ENCODE measurements around the gene TMEM61. TPM values are rescaled to one million over a fixed set of nuclear protein-coding genes. Genes with fewer than 3 reads are reported as not detected.
A peak's percentile ranks its signal among the peaks of the same experiment; 100 is the strongest.

Gene TMEM61
- total RNA-seq, 6 experiments from 2014 or later, result 0.20 to 0.31 TPM; not detected in 4

- no peaks in the 10 kb centered on the region for H3K27me3 ChIP-seq
- H3K9me3 ChIP-seq, result no peaks in the 10 kb centered on the region
- H3K27ac ChIP-seq, result no peak overlapping the region
- DNase-seq (no peak), ATAC-seq (no peak)
- intact Hi-C loops (cut with DNase I), result loop anchor here in 1 of 2 donors (10.0 kb wide), 1 partner anchor 486 kb away; no protein-coding TSS in a partner anchor
- H3K4me1 ChIP-seq, result peaks cover 0 to 7% (median 0%) of the 10 kb centered on the region in 4 donors
- TF ChIP-seq POLR2A (IDR thresholded peaks at IDR 0.05) (no peak), CTCF (IDR thresholded peaks at IDR 0.05) (no peak)
- 76% methylated on average over 6 of the region's 8 CpGs for WGBS (ENCODE audit: insufficient coverage, low coverage, low lambda C conversion rate, missing lambda C conversion rate)
- no peak overlapping the region for H3K4me3 ChIP-seq
- H3K36me3 ChIP-seq, result no peaks in the 10 kb centered on the region
These were observed 20.0 kb downstream of the TMEM61 start for GRCh38 chr1:55000110-55001085.

GRCh38 chr1:55001311-55001710, 20.9 kb downstream of the TMEM61 start:
- H3K36me3 ChIP-seq, result no peaks in the 10 kb centered on the region
- 90% methylated on average over 4 of the region's 4 CpGs for WGBS (ENCODE audit: insufficient coverage, low coverage, low lambda C conversion rate, missing lambda C conversion rate)
- H3K27me3 ChIP-seq, result no peaks in the 10 kb centered on the region
- ATAC-seq (no peak), DNase-seq (no peak)
- no peak overlapping the region for H3K27ac ChIP-seq
- H3K4me1 ChIP-seq, result peaks cover 0 to 7% (median 0%) of the 10 kb centered on the region in 4 donors
- intact Hi-C loops (cut with DNase I), result loop anchor here in 1 of 2 donors (10.0 kb wide), 1 partner anchor 487 kb away; no protein-coding TSS in a partner anchor
- no peak overlapping the region for H3K4me3 ChIP-seq
- no peaks in the 10 kb centered on the region for H3K9me3 ChIP-seq
- TF ChIP-seq POLR2A (IDR thresholded peaks at IDR 0.05), result no peak

GRCh38 chr1:55002686-55003085, 22.3 kb downstream of the TMEM61 start:
- Histone ChIP-seq H3K27me3 (no peaks in the 10 kb centered on the region), H3K4me3 (no peak overlapping the region), H3K27ac (no peak overlapping the region), H3K4me1 (no peaks in the 10 kb centered on the region), H3K9me3 (no peaks in the 10 kb centered on the region), H3K36me3 (no peaks in the 10 kb centered on the region)
- TF ChIP-seq POLR2A (IDR thresholded peaks at IDR 0.05) (no peak), CTCF (IDR thresholded peaks at IDR 0.05) (no peak)
- intact Hi-C loops (cut with DNase I), result loop anchor here in 1 of 2 donors (10.0 kb wide), 1 partner anchor 488 kb away; no protein-coding TSS in a partner anchor
- DNase-seq (no peak), ATAC-seq (no peak)
- WGBS (ENCODE audit: insufficient coverage, low coverage, low lambda C conversion rate, missing lambda C conversion rate), result 31% methylated on average over 2 of the region's 2 CpGs

GRCh38 chr1:55005351-55006140, 25.1 kb downstream of the TMEM61 start:
- TF ChIP-seq CTCF (IDR thresholded peaks at IDR 0.05) (no peak), POLR2A (IDR thresholded peaks at IDR 0.05) (no peak)
- WGBS (ENCODE audit: insufficient coverage, low coverage, low lambda C conversion rate, missing lambda C conversion rate), result 88% methylated on average over 4 of the region's 10 CpGs
- Histone ChIP-seq H3K4me1 (no peaks in the 10 kb centered on the region), H3K4me3 (no peak overlapping the region), H3K36me3 (no peaks in the 10 kb centered on the region), H3K27ac (no peak overlapping the region), H3K27me3 (no peaks in the 10 kb centered on the region), H3K9me3 (no peaks in the 10 kb centered on the region)
- intact Hi-C loops (cut with DNase I), result loop anchor here in 1 of 2 donors (10.0 kb wide), 1 partner anchor 491 kb away; no protein-coding TSS in a partner anchor
- ATAC-seq (peak in 1 of 4 donors; percentile 36), DNase-seq (peak in 1 of 3 donors; percentile 23)

Measured in right lobe of liver (tissue), 6 donors.